SIG-M5 treated with dmso at 0.1 percent for 504 hours (cell line): ENCODE measurements around the gene TAF1B.

Experiments used
- DNase-seq: peaks from one replicate; lab custom pipeline; 2025; ENCODE audit not compliant: unreplicated experiment; lab: John Stamatoyannopoulos, UW

TAF1B gene

DNA sequence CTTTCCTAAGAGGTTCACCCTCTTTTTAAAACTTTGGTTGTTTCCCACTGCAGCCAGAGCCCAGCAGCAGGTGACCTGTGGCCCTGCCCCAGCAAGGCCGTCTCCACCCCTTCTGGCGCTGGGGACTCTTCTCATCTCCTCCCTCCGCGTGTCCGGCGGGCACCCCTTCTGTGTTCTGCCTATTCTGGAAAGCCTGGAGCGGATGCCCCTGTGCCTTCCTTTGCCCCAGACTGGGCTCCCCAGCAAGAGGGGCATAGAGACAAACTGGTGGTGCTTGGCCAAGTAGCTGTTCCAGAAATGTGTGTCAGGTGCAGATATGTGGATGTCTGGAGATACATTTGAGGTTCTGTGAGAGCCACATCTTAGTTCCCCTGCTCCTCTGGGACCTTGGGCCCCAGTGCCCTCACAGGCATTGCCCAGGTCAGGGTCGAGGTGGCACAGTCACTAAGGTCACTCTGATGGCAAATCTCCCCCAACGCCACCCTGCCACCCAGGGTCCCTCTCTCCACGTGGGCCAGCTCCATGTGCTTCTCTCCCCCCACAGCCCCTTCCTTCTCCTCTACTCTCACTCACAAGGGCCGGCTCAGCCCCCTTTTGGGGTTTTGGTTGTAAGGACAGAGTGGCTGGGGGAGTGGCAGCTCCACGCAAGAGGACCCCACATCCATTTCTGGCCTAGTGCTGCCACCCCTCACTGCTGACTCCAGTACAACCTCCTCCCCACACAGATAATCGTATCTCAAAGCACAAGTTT, 35.5 kb upstream of the TAF1B start:
- DNase-seq, result no peak

DNA sequence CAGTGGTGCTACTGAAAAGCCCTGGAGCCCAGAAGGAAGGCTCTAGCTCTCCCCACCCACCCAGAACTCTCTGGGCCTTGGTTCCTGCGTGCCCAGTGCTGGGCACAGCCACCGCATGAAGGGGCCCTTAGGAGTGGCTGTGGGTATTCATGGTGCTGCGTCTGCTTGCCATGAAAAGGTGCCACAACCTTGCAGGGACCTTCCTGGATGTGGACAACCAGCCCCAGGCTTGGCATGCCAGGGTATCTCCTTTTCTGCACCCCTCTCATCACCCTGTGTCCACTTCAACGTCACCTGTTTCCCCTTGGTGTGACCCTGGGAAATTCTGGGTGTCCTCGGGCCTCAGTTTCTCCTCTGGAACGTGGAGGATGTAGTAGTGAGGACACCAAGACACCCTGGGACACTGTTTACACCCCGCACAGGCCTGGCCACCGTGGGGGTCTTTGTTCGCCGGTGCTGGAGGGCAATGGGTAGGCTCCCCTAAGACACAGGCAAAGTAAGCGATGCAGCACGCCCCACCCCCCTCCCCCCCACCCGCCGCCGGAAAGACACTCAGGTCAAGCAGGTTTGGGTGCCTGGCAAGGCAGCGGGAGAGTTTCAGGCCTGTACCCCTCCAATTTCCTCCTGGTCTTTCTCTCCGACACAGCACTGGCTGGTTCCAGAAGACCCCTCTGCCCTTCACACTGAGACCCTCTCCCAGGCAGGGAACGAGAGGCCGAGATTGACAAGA, 34.8 kb upstream of the TAF1B start:
- DNase-seq, result no peak

DNA sequence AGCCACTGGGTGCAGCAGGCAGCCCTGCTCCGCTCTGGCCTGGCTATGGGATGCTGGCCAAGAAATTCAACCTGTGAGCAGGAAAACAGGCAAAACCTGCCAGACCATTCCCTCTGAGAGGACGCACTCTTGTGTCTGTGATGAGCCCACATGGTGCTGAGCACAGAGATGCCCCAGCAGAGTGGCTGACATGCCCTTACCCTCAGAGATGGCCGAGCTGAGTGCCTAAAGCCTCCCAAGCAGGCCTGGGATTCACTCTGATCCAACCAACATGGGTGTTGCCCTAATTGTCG, 34.3 kb upstream of the TAF1B start:
- no peak for DNase-seq

DNA sequence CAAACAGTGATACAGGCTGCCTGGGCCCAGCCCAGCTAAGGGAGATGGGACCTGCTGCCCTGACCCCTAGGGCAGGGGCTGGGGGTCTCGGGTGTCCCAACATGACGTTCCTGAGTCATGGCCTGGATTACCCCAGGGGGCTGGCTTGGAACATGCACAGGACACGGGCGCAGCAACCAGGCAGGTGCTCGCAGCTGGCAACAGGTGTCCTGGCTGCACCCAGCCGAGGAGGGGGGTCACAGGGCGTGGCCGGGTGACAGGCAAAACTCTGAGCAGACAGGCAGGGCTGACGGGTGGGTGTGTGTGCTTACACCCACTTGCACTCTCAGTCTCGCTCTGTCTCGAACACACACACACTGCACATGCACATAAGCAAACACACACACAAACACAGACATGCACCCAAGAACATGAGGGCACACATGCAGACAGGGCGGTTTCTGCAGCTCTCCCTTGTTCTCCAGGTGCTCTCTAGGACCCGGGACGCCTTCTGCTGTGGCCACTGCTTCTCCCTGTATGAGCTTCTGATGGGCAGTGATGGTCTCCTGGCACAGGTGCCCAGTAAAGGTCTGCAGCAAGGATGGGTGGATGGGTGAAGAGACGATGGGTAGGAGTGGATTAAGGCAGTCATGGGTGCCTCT, 33.7 kb upstream of the TAF1B start:
- no peak for DNase-seq

DNA sequence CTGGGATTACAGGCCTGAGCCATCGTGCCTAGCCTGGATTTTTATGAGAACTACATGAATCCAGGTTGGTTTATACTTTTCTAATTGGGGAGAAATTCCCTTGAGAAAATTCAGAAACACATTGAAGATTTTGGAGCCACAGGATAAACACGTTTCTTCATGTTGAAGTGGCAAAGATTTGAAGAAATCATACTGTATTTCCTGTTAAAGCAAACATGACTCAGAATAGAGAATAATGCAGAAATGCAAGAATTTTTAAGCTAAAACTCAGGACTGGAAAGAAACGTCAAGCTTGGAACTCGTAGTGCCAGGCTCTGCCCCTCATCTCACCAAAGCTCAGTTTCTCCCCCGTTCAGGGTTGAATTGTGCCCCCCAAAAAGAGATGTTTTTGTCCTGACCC, 32.1 kb upstream of the TAF1B start:
- no peak for DNase-seq

DNA sequence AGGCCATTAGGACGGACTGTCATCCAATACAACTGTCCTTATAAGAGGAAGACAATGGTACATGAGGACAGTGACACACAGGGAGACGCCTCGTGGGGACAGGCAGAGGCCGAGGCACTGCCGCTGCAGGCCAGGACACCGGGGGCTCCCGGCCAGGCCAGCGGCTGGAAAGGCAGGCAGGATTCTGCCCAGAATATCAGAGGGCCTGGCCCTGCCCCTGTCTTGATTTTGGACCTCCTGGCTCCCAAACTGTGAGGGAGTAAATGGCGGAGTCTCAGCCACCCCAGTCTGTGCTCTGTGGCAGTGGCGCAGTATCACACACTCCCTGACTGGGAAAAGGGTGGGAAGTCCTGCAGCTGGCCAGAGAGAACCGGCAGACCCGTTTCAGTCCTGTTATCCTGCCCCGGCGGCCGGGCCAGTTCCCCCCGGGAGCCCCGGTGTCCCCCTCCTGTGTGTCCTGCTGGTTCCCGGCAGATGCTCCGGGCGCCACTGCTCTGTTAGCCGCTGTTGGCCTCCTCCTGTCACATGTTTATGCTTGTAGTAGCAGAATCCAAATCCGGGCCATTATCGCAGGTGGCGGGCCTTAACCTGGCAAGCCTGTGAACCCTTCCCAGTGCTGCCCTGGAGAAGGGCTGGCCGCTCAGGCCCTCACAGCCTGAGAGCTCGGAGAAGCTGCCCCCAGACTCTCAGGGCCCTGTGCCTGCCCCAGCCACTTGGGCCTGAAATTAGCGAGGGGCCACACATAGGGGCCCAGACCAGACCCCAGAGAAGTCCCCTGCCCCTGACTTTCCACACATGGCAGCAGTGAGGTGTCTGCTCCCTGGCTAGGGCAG, 31.4 kb upstream of the TAF1B start:
- DNase-seq, result no peak

DNA sequence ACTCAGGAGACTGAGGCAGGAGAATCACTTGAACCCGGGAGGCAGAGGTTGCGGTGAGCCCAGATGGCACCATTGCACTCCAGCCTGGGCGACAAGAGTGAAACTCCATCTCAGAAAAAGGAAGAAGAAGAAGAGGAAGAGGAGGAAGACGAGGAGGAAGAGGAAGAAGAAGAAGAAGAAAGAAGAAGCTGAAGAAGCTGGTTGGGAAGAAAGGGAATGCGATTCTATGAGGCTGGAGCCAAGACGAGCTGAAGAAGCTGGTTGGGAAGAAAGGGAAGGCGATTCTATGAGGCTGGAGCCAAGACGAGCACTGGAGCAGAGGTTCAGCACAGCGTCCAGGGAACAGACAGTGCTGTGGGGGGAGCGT, 30.3 kb upstream of the TAF1B start:
- no peak for DNase-seq

DNA sequence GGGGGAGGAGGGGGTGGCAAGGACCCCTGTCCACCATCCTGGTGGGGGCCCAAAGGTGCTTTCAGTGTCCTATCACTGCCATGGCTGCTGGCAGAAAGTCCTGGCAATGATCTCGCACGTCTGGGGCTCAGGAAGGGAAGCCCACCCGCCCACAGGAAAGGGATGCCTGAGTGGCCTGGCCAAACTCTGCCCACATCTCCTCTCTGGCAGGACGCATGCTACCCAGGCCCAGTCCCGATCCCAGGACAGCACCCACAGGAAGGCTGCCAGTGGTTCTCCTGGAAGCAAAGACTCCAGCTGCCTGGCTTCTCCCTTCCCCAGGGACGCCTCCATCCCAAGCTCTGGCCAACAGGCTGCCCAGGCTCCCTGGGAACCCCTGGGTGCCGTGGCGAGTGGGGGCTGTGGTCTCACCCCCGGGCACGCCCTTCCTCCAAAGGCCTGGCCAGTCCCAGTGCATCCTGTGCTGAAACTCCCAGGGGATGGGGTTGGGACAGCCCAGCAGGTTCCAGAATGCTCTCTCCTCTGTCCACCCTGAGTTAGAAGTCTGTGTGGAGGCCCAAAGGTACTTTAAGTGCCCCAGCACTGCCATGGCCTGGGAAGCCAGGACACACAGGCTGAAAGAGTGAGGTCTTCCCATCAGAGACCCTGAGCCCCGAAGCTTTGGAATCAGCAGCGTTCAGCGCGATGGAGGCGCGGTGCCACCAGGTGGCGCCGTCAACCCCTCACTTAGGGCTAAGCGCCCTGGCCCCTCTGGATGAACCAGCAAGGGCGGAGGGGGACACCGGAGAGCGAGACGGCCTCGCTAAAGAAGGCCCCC, 29.8 kb upstream of the TAF1B start:
- DNase-seq, result peak; percentile 40

DNA sequence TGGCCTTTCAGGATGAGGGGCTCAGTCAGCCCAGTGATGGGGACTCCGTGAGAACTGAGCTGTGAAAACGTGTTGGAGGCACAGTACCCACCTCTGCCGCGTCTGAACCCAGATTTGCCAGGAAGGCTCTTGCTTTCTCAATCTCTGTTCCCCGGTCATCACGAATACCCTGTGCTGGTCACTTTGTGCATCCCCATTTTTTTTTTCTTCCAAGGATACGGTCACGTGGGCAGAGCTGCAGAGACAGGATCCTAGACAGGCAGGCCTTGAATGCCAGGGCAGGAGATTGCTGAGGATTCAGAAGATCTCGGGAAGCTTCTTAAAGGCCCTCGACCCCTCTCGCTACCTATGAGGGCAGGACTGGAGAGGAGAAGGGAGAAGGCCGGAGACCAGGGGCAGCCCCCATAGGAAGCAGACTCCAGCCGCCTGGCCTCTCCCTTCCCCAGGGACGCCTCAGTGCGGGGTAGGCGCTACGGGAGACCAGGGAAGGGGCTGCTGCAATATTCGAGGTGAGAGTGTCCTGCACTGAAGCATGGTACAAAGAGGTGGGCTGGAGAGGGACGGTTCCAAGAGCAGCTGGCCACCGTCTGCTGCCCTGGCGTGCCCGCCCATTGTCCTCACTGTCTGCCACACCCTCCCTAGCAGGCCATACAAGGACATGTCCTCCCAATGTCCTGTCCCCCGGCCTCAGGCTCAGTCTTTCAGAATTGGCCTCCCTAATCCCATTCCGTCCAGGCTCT, 29.0 kb upstream of the TAF1B start:
- DNase-seq, result no peak

DNA sequence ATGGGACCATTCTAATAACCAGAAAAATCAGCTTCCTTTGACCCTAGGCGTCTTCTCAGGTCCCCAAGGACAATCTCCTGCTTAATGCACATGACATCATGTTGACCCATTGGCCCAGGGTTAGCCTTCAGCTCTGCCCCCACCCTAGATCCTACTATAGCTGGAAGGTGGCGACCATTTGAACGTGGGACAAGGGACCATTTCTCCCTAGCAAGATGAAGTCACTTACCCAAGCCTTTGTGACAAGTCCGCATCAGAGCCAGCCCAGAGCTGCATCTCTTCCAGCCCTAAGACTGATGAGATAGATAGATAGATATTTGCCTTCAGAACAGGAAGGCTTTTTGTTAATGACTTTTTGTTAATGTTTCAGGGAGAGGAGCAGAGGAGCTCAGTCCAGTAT, 28.2 kb upstream of the TAF1B start:
- no peak for DNase-seq

DNA sequence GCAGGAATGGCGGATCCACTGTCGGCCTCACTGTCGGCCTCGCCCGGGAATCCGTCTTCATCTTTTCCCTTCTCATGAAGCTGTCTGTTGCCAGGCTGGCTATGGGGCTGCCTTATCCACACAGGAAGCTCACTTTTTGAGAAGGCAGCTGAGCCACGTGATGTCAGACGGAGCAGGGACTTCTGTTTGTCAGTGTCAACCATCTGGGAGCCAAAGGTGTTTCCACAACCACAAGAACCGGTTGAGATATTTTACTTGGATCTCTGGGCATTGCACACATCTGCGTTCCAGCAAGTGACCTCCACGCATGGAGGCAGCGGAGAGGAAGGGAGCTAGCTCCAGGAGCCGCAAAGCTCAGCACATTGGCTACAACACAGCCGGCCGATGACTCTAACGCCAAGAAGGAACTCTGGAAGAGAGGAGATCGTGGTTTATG, 27.4 kb upstream of the TAF1B start:
- DNase-seq, result no peak

DNA sequence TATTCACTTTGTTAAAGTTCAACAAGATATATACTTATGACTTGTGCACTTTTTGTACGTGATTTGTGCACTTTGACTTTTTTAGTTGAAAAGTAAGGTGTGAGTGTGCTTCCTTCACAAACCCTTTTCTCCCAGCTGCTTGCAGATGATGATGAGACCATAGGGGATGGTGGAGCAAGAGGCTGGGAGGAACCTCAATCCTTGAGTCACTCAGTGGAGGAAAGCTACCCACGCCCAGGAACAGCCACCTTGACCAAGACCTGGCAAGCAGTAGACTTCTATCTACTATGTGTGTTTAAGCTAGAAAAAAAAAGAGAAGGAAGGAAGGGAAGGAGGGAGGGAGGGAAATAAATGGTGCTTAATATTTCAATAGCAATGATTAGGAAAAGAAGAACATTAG, 25.2 kb upstream of the TAF1B start:
- no peak for DNase-seq

DNA sequence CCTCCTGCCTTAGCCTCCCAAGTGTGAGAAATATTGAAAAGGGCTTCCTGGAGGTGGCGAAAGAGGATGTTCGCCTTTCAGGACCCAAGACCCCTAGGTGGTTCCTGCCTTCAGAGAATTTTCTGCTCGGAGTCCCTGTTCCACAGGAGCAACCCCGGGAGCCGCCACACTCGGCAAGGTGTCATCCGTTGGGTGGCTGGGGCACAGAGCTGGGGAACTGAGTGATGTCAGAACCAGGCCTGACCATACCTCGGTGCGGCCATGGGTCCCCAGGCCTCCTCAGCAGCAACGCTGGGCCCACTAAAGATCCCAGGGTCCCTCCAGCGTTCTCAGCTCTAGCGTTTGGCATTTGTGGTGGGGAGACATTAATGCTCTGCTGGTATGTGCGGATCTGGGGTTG, 23.7 kb upstream of the TAF1B start:
- DNase-seq, result no peak

DNA sequence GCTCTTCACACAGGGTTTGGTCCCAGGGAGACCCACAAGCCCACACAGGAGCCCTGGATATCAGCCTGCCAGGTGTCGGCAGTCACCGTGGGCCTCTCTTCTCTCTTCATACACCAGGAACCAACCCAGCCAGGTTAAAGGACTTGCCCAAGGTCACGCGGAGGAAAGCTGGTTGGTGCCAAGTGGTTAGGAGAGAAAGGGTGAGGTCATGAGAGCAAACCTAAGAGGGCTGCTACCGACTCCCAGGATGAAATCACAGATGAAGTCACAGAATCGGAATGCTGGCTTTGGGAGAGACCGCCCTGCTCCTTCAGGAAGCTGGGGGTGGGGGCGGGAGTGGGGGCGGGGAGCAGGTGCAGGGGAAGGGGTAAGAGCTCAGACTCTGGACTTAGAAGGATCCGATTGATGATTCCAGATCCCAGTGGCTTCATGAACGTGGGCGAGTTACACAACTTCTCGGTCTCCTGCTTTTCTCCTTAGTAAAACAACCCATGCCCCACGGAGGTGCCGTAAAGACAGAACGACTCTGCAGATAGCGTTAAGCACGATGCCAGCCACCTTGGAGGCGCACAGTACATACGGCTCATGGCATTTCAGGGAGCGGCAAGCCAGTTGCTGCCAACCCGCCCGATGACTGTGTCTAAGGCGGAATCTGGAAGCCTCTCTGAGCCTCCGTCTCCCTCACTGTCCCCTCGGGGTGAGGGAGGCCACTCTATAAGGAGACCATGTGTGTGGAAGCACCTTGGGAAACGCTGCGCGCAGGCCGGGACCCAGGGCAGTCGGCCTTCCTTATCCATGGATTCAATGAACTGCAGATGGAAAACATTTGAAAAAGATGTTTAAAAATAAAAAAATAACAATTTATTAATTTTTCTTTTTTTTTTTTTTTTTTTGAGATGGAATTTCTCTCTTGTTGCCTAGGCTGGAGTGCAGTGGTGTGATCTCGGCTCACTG, 23.0 kb upstream of the TAF1B start:
- no peak for DNase-seq

DNA sequence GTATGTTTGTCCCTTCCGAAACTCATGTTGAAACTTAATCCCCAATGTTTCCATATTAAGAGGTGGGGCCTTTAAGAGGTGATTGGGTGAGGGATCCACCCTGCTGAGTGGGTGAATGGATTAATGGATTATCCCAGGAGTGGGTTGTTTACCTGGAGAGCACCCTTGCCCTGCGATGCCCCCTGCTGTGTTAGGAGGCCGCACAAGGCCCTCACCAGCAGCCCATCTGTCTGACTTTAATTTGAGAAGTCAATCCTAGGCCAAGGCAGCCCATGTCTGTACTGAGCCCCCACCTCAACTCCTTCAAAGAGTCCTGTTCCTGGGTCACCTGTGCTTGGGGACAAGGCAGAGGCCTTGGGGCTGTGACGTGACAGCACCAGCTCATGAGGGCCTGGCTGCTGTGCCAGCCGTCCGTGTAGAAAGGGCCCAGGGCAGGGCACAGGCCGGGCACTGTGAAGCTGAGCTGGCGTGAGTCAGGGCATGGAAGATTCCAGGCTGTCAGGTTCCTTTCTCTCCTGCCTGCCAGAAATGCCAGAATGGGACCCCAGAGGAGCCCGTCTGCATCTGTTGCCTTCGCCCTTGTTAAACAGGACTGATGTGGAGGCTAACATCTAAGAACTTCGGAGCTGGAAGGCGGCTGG, 21.3 kb upstream of the TAF1B start:
- DNase-seq, result no peak

DNA sequence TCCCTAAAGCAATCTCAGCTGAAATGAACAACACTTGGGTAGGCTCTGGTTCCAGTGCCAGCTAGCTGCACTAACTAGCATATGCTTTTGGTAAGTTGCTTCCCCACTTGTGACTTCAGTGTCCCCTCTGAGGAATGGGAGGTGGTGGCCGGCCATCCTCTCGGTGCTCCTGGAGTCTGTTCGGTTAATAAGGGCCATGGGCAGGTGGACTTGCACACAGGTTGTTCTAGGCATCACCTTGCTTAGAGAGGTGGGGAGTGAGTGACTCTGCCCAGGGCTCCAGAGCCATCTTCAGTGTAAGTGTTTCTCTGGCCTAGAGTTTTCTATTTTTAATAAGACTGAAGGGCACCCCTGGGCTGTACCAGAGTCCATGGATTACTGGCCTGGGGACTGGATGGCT, 18.8 kb upstream of the TAF1B start:
- no peak for DNase-seq

DNA sequence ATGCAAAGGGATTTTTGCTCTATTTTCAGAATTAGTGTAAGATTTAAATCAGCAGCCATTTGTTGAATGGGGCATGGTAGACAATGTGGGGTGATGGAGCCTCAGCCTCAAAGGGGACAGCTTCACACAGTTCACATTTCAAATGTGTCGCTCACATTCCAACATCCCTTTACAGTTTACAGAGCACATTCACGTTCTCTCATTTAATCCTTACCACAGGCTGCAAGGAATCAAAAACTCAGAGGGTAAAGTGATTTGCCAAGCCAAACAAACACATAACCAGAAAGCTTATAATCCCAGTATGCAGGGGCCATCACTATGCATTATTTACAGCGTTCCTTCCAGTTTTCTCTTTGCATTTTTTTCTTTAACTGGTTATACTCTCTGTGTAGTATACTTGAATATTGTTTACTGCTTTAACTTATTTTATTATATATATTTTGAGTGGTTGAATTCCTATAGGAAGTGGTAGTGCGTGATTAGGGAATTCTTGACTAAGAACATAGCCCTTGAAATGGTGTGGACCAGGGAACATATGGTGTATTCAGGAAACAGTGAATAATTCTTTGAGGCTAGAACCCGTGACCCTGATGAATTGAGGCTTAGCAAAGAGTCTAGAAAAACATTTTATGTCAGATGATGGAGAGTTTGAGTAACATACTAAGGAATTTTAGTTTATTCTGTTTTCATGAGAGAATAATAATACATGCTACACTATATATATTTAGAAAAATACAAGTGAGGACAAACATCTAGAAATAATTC, 18.1 kb upstream of the TAF1B start:
- DNase-seq, result no peak

DNA sequence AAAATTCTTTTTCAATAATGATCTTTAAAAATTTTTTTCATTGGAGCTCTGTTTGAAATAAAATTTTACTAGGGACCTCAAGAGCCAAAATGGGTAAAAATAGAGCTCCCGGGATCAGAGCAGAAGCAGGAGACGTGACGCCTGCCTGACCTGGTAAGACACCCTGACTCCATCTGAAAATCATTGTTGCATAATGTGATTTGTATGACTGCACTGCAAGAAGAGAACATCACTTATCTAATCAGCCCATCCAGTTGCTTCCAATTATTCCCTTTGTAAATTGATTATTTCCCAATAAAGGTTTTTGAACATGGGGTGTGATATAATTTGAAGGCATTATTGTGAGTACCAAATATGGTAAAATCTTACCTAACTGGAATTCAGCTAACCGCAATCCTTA, 17.1 kb upstream of the TAF1B start:
- no peak for DNase-seq
